ENCODE data around the gene RALGDS.
"Not testable (repeated sequence)": the region's sequence is repeated elsewhere in the genome, so short reads cannot be mapped to it uniquely, and the experiment has no call there.

RALGDS gene

DNA sequence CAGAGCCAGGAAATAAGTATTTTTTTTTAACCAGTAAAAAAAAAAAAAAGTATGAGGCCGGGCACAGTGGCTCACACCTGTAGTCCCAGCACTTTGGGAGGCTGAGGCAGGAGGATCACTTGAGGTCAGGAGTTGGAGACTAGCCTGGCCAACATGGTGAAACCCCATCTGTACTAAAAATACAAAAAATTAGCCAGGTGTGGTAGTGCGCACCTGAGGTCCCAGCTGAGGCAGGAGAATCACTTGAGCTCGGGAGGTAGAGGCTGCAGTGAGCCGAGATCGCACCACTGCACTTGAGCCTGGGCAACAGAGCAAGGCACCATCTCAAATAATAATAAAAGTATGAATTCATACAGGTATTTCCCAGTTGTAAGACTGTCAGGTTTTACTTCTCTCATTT is 48.8 kb downstream of the RALGDS start:
- H3K9me3 ChIP-seq (ENCODE audit: low read length); H3K4me3 ChIP-seq (ENCODE audit: low read depth in 1 of 2, low read length in 2 of 2): not testable (repeated sequence)

DNA sequence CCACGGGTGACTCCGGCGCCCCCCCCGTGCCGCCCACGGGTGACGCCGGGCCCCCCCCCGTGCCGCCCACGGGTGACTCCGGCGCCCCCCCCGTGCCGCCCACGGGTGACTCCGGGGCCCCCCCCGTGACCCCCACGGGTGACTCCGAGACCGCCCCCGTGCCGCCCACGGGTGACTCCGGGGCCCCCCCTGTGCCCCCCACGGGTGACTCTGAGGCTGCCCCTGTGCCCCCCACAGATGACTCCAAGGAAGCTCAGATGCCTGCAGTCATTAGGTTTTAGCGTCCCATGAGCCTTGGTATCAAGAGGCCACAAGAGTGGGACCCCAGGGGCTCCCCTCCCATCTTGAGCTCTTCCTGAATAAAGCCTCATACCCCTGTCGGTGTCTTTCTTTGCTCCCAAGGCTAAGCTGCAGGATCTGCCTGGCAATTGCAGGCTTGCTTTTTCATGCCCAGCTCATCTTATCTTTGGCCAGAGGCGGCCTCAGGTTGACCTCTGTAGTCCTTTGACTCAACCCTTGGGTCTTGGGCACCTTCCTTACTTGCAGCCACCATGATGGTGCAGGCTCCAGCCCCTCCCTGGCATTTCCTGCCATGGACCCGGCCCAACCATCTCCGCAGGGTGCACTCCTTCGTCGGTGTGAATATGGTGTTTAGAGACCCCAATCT is 49.4 kb downstream of the RALGDS start:
- no peak overlapping the region for H3K9ac ChIP-seq (ENCODE audit: low read length)
- no peaks in the 10 kb centered on the region for H3K36me3 ChIP-seq (ENCODE audit: insufficient read depth, low read length)
- no peak overlapping the region for H3K27ac ChIP-seq (ENCODE audit: low read depth, low read length)
- no peaks in the 10 kb centered on the region for H3K9me3 ChIP-seq (ENCODE audit: low read length)
- H3K4me3 ChIP-seq (ENCODE audit: low read depth in 1 of 2, low read length in 2 of 2): no peak overlapping the region
- H3K4me1 ChIP-seq (ENCODE audit: insufficient read depth, low read length): no peaks in the 10 kb centered on the region
- H3K27me3 ChIP-seq (ENCODE audit: control insufficient read depth in 1 of 2, insufficient read depth in 2 of 2, low read length in 2 of 2): no peaks in the 10 kb centered on the region

More for the DNA sequence above, 48.8 kb downstream of the RALGDS start:
- H3K9ac ChIP-seq (ENCODE audit: low read length); H3K27ac ChIP-seq (ENCODE audit: low read depth, low read length); H3K36me3 ChIP-seq (ENCODE audit: insufficient read depth, low read length); H3K27me3 ChIP-seq (ENCODE audit: control insufficient read depth in 1 of 2, insufficient read depth in 2 of 2, low read length in 2 of 2); H3K4me1 ChIP-seq (ENCODE audit: insufficient read depth, low read length): not testable (repeated sequence)

DNA sequence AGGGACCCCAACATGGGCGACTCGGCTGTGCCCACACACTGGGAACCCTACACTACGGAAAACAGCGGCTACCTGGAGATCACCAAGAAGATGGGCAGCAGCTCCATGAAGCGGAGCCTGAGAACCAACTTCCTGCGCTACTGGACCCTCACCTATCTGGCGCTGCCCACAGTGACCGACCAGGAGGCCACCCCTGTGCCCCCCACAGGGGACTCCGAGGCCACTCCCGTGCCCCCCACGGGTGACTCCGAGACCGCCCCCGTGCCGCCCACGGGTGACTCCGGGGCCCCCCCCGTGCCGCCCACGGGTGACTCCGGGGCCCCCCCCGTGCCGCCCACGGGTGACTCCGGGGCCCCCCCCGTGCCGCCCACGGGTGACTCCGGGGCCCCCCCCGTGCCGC is 50.1 kb downstream of the RALGDS start:
- not testable (repeated sequence) for H3K9me3 ChIP-seq (ENCODE audit: low read length); H3K27me3 ChIP-seq (ENCODE audit: control insufficient read depth in 1 of 2, insufficient read depth in 2 of 2, low read length in 2 of 2)

DNA sequence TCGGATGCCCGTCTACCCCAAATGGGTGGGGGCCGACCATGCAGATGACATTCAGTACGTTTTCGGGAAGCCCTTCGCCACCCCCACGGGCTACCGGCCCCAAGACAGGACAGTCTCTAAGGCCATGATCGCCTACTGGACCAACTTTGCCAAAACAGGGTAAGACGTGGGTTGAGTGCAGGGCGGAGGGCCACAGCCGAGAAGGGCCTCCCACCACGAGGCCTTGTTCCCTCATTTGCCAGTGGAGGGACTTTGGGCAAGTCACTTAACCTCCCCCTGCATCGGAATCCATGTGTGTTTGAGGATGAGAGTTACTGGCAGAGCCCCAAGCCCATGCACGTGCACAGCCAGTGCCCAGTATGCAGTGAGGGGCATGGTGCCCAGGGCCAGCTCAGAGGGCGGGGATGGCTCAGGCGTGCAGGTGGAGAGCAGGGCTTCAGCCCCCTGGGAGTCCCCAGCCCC is 50.5 kb downstream of the RALGDS start:
- not testable (repeated sequence) for H3K27me3 ChIP-seq (ENCODE audit: control insufficient read depth in 1 of 2, insufficient read depth in 2 of 2, low read length in 2 of 2); H3K4me1 ChIP-seq (ENCODE audit: insufficient read depth, low read length); H3K9ac ChIP-seq (ENCODE audit: low read length); H3K4me3 ChIP-seq (ENCODE audit: low read depth in 1 of 2, low read length in 2 of 2); H3K9me3 ChIP-seq (ENCODE audit: low read length); H3K27ac ChIP-seq (ENCODE audit: low read depth, low read length); H3K36me3 ChIP-seq (ENCODE audit: insufficient read depth, low read length)

More for the DNA sequence above, 50.1 kb downstream of the RALGDS start:
- H3K9ac ChIP-seq (ENCODE audit: low read length); H3K27ac ChIP-seq (ENCODE audit: low read depth, low read length); H3K4me3 ChIP-seq (ENCODE audit: low read depth in 1 of 2, low read length in 2 of 2); H3K36me3 ChIP-seq (ENCODE audit: insufficient read depth, low read length); H3K4me1 ChIP-seq (ENCODE audit: insufficient read depth, low read length): not testable (repeated sequence)

DNA sequence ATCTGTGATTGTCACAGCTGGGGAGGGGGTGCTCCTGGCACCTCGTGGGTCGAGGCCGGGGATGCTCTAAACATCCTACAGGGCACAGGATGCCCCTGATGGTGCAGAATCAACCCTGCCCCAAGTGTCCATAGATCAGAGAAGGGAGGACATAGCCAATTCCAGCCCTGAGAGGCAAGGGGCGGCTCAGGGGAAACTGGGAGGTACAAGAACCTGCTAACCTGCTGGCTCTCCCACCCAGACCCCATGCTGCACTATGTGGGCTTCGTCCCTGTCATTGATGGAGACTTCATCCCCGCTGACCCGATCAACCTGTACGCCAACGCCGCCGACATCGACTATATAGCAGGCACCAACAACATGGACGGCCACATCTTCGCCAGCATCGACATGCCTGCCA is 52.6 kb downstream of the RALGDS start:
- not testable (repeated sequence) for H3K27me3 ChIP-seq (ENCODE audit: control insufficient read depth in 1 of 2, insufficient read depth in 2 of 2, low read length in 2 of 2); H3K27ac ChIP-seq (ENCODE audit: low read depth, low read length); H3K4me3 ChIP-seq (ENCODE audit: low read depth in 1 of 2, low read length in 2 of 2); H3K4me1 ChIP-seq (ENCODE audit: insufficient read depth, low read length); H3K36me3 ChIP-seq (ENCODE audit: insufficient read depth, low read length); H3K9me3 ChIP-seq (ENCODE audit: low read length); H3K9ac ChIP-seq (ENCODE audit: low read length)

DNA sequence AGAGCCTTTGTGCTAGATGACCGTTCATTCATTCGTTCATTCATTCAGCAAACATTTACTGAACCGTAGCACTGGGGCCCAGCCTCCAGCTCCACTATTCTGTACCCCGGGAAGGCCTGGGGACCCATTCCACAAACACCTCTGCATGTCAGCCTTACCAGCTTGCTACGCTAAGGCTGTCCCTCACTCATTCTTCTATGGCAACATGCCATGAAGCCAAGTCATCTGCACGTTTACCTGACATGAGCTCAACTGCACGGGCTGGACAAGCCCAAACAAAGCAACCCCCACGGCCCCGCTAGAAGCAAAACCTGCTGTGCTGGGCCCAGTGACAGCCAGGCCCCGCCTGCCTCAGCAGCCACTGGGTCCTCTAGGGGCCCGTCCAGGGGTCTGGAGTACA is 53.2 kb downstream of the RALGDS start:
- H3K4me3 ChIP-seq (ENCODE audit: low read depth in 1 of 2, low read length in 2 of 2): no peak overlapping the region
- no peaks in the 10 kb centered on the region for H3K36me3 ChIP-seq (ENCODE audit: insufficient read depth, low read length)
- no peaks in the 10 kb centered on the region for H3K27me3 ChIP-seq (ENCODE audit: control insufficient read depth in 1 of 2, insufficient read depth in 2 of 2, low read length in 2 of 2)
- H3K9me3 ChIP-seq (ENCODE audit: low read length): no peaks in the 10 kb centered on the region
- H3K4me1 ChIP-seq (ENCODE audit: insufficient read depth, low read length): no peaks in the 10 kb centered on the region
- no peak overlapping the region for H3K27ac ChIP-seq (ENCODE audit: low read depth, low read length)
- no peak overlapping the region for H3K9ac ChIP-seq (ENCODE audit: low read length)

DNA sequence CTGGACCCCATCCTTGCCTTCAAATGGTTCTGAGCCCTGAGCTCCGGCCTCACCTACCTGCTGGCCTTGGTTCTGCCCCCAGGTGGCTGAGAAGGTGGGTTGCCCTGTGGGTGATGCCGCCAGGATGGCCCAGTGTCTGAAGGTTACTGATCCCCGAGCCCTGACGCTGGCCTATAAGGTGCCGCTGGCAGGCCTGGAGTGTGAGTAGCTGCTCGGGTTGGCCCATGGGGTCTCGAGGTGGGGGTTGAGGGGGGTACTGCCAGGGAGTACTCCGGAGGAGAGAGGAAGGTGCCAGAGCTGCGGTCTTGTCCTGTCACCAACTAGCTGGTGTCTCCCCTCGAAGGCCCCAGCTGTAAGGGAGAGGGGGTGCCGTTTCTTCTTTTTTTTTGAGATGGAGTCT is 54.0 kb downstream of the RALGDS start:
- Histone ChIP-seq H3K27ac (ENCODE audit: low read depth, low read length) (no peak overlapping the region), H3K4me3 (ENCODE audit: low read depth in 1 of 2, low read length in 2 of 2) (no peak overlapping the region), H3K27me3 (ENCODE audit: control insufficient read depth in 1 of 2, insufficient read depth in 2 of 2, low read length in 2 of 2) (no peaks in the 10 kb centered on the region), H3K4me1 (ENCODE audit: insufficient read depth, low read length) (no peaks in the 10 kb centered on the region), H3K9me3 (ENCODE audit: low read length) (no peaks in the 10 kb centered on the region), H3K36me3 (ENCODE audit: insufficient read depth, low read length) (no peaks in the 10 kb centered on the region), H3K9ac (ENCODE audit: low read length) (no peak overlapping the region)

DNA sequence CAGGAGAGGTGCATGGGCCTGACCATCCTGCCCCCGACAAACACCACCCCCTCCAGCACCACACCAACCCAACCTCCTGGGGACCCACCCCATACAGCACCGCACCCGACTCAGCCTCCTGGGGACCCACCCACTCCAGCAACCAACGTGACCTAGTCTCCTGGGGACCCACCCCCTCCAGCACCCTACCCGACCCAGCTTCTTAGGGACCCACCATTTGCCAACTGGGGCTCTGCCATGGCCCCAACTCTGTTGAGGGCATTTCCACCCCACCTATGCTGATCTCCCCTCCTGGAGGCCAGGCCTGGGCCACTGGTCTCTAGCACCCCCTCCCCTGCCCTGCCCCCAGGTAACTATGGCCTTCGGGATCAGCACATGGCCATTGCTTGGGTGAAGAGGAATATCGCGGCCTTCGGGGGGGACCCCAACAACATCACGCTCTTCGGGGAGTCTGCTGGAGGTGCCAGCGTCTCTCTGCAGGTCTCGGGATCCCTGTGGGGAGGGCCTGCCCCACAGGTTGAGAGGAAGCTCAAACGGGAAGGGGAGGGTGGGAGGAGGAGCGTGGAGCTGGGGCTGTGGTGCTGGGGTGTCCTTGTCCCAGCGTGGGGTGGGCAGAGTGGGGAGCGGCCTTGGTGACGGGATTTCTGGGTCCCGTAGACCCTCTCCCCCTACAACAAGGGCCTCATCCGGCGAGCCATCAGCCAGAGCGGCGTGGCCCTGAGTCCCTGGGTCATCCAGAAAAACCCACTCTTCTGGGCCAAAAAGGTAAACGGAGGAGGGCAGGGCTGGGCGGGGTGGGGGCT is 54.7 kb downstream of the RALGDS start:
- no peaks in the 10 kb centered on the region for H3K4me1 ChIP-seq (ENCODE audit: insufficient read depth, low read length)
- no peaks in the 10 kb centered on the region for H3K27me3 ChIP-seq (ENCODE audit: control insufficient read depth in 1 of 2, insufficient read depth in 2 of 2, low read length in 2 of 2)
- H3K36me3 ChIP-seq (ENCODE audit: insufficient read depth, low read length): no peaks in the 10 kb centered on the region

DNA sequence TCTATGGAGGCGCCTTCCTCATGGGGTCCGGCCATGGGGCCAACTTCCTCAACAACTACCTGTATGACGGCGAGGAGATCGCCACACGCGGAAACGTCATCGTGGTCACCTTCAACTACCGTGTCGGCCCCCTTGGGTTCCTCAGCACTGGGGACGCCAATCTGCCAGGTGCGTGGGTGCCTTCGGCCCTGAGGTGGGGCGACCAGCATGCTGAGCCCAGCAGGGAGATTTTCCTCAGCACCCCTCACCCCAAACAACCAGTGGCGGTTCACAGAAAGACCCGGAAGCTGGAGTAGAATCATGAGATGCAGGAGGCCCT is 56.0 kb downstream of the RALGDS start:
- no peak overlapping the region for H3K27ac ChIP-seq (ENCODE audit: low read depth, low read length)
- no peaks in the 10 kb centered on the region for H3K36me3 ChIP-seq (ENCODE audit: insufficient read depth, low read length)
- H3K4me3 ChIP-seq (ENCODE audit: low read depth in 1 of 2, low read length in 2 of 2): no peak overlapping the region
- H3K4me1 ChIP-seq (ENCODE audit: insufficient read depth, low read length): no peaks in the 10 kb centered on the region
- no peak overlapping the region for H3K9ac ChIP-seq (ENCODE audit: low read length)
- no peaks in the 10 kb centered on the region for H3K27me3 ChIP-seq (ENCODE audit: control insufficient read depth in 1 of 2, insufficient read depth in 2 of 2, low read length in 2 of 2)
- no peaks in the 10 kb centered on the region for H3K9me3 ChIP-seq (ENCODE audit: low read length)

More for the DNA sequence above, 54.7 kb downstream of the RALGDS start:
- Histone ChIP-seq H3K27ac (ENCODE audit: low read depth, low read length) (no peak overlapping the region), H3K4me3 (ENCODE audit: low read depth in 1 of 2, low read length in 2 of 2) (no peak overlapping the region), H3K9ac (ENCODE audit: low read length) (no peak overlapping the region), H3K9me3 (ENCODE audit: low read length) (no peaks in the 10 kb centered on the region)

DNA sequence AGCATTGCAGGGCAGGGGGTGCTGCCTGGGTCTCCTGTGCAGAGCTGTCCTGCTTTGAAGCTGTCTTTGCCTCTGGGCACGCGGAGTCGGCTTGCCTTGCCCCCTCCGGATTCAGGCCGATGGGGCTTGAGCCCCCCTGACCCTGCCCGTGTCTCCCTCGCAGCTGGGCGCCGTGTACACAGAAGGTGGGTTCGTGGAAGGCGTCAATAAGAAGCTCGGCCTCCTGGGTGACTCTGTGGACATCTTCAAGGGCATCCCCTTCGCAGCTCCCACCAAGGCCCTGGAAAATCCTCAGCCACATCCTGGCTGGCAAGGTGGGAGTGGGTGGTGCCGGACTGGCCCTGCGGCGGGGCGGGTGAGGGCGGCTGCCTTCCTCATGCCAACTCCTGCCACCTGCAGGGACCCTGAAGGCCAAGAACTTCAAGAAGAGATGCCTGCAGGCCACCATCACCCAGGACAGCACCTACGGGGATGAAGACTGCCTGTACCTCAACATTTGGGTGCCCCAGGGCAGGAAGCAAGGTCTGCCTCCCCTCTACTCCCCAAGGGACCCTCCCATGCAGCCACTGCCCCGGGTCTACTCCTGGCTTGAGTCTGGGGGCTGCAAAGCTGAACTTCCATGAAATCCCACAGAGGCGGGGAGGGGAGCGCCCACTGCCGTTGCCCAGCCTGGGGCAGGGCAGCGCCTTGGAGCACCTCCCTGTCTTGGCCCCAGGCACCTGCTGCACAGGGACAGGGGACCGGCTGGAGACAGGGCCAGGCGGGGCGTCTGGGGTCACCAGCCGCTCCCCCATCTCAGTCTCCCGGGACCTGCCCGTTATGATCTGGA is 56.6 kb downstream of the RALGDS start:
- no peaks in the 10 kb centered on the region for H3K27me3 ChIP-seq (ENCODE audit: control insufficient read depth in 1 of 2, insufficient read depth in 2 of 2, low read length in 2 of 2)
- no peaks in the 10 kb centered on the region for H3K36me3 ChIP-seq (ENCODE audit: insufficient read depth, low read length)
- H3K4me1 ChIP-seq (ENCODE audit: insufficient read depth, low read length): no peaks in the 10 kb centered on the region
- no peak overlapping the region for H3K27ac ChIP-seq (ENCODE audit: low read depth, low read length)
- no peaks in the 10 kb centered on the region for H3K9me3 ChIP-seq (ENCODE audit: low read length)
- no peak overlapping the region for H3K4me3 ChIP-seq (ENCODE audit: low read depth in 1 of 2, low read length in 2 of 2)
- no peak overlapping the region for H3K9ac ChIP-seq (ENCODE audit: low read length)

DNA sequence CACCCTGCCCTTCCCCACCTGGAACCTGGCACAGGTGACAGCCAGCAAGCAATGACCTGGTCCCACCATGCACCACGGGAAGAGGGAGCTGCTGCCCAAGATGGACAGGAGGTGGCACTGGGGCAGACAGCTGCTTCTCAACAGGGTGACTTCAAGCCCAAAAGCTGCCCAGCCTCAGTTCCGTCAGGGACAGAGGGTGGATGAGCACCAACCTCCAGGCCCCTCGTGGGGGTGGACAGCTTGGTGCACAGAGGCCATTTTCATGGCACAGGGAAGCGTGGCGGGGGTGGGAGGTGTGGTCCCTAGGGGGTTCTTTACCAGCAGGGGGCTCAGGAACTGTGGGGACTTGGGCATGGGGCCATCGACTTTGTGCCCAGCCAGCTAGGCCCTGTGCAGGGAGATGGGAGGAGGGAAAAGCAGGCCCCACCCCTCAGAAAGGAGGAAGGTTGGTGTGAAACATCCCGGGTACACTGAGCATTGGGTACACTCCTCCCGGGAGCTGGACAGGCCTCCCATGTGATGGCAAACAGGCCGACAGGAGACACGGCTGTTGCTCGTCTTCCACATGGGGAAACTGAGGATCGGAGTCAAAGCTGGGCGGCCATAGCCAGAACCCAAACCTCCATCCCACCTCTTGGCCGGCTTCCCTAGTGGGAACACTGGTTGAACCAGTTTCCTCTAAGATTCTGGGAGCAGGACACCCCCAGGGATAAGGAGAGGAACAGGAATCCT is 57.4 kb downstream of the RALGDS start:
- Histone ChIP-seq H3K4me3 (ENCODE audit: low read depth in 1 of 2, low read length in 2 of 2) (no peak overlapping the region), H3K27me3 (ENCODE audit: control insufficient read depth in 1 of 2, insufficient read depth in 2 of 2, low read length in 2 of 2) (no peaks in the 10 kb centered on the region), H3K4me1 (ENCODE audit: insufficient read depth, low read length) (no peaks in the 10 kb centered on the region), H3K36me3 (ENCODE audit: insufficient read depth, low read length) (no peaks in the 10 kb centered on the region), H3K27ac (ENCODE audit: low read depth, low read length) (no peak overlapping the region), H3K9me3 (ENCODE audit: low read length) (no peaks in the 10 kb centered on the region), H3K9ac (ENCODE audit: low read length) (no peak overlapping the region)

All from muscle layer of colon (tissue), 2 donors.